ENCODE data around the gene ENTPD7.

DNA sequence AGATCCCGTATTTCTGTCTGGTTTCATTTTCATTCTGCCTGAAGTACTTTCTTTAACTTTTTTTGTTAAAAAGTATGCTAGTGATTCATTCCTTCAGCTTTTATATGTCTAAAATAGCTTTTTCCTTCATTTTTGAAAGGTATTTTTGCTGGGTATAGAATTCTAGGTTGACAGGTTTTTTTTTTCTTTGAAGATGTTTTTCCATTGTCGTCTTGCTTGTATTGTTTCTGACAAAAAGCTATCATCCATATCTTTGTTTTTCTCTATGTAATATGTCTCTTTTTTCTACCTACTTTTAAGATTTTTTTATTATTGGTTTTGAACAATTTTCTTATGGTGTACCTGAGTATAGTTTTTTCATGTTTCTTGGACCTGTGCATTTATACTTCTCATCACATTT, 81.0 kb downstream of the ENTPD7 start:
- TF ChIP-seq, protein P1, sequence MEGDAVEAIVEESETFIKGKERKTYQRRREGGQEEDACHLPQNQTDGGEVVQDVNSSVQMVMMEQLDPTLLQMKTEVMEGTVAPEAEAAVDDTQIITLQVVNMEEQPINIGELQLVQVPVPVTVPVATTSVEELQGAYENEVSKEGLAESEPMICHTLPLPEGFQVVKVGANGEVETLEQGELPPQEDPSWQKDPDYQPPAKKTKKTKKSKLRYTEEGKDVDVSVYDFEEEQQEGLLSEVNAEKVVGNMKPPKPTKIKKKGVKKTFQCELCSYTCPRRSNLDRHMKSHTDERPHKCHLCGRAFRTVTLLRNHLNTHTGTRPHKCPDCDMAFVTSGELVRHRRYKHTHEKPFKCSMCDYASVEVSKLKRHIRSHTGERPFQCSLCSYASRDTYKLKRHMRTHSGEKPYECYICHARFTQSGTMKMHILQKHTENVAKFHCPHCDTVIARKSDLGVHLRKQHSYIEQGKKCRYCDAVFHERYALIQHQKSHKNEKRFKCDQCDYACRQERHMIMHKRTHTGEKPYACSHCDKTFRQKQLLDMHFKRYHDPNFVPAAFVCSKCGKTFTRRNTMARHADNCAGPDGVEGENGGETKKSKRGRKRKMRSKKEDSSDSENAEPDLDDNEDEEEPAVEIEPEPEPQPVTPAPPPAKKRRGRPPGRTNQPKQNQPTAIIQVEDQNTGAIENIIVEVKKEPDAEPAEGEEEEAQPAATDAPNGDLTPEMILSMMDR (IDR thresholded peaks at IDR 0.05) = no peak
- TF ChIP-seq POLR2A (IDR thresholded peaks at IDR 0.05) (no peak), EP300 (IDR thresholded peaks at IDR 0.05) (no peak), POLR2AphosphoS5 (IDR thresholded peaks at IDR 0.05) (no peak)

Data from upper lobe of left lung (tissue), 4 donors.